ENCODE data around the gene PTPRD. TPM values are rescaled to one million over a fixed set of nuclear protein-coding genes. Genes with fewer than 3 reads are reported as not detected.

PTPRD gene
- total and polyA plus RNA-seq, 2 donors (not counting 1 experiment from before 2014, with no cell fraction given): 0.35 to 4.8 TPM

GRCh38 chr9:10447036-10447435, 165.8 kb downstream of the PTPRD start:
- TF ChIP-seq EZH2 (IDR thresholded peaks at IDR 0.05; ENCODE audit: low read length, missing control alignments): no peak
- TF ChIP-seq, protein P1, sequence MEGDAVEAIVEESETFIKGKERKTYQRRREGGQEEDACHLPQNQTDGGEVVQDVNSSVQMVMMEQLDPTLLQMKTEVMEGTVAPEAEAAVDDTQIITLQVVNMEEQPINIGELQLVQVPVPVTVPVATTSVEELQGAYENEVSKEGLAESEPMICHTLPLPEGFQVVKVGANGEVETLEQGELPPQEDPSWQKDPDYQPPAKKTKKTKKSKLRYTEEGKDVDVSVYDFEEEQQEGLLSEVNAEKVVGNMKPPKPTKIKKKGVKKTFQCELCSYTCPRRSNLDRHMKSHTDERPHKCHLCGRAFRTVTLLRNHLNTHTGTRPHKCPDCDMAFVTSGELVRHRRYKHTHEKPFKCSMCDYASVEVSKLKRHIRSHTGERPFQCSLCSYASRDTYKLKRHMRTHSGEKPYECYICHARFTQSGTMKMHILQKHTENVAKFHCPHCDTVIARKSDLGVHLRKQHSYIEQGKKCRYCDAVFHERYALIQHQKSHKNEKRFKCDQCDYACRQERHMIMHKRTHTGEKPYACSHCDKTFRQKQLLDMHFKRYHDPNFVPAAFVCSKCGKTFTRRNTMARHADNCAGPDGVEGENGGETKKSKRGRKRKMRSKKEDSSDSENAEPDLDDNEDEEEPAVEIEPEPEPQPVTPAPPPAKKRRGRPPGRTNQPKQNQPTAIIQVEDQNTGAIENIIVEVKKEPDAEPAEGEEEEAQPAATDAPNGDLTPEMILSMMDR (conservative IDR thresholded peaks at IDR 0.05 in 1 of 2, IDR thresholded peaks at IDR 0.05 in 1 of 2; ENCODE audit: low read depth in 1 of 2, low read length in 2 of 2): no peak
- Histone ChIP-seq H3K4me2 (ENCODE audit: extremely low read depth, insufficient read depth, low read length) (no peak overlapping the region), H4K20me1 (ENCODE audit: control insufficient read depth, extremely low read depth, insufficient read depth, low read length) (no peaks in the 10 kb centered on the region), H3K4me1 (ENCODE audit: control insufficient read depth, extremely low read depth, insufficient read depth, low read length) (no peaks in the 10 kb centered on the region), H3K9ac (ENCODE audit: insufficient read depth, low read length) (no peak overlapping the region), H3K79me2 (ENCODE audit: control insufficient read depth, insufficient read depth, low read length) (no peaks in the 10 kb centered on the region), H3K9me3 (ENCODE audit: control insufficient read depth, insufficient read depth, low read depth, low read length) (no peaks in the 10 kb centered on the region), H3K27ac (ENCODE audit: insufficient read depth, low read length) (no peak overlapping the region), H3K4me3 (replicated peaks in 1 of 4; ENCODE audit: control extremely low read depth in 1 of 4, insufficient read depth in 1 of 4, low read depth in 3 of 4, low read length in 4 of 4) (no peak overlapping the region), H2AFZ (ENCODE audit: low read length) (no peak overlapping the region), H3K27me3 (ENCODE audit: control insufficient read depth, insufficient read depth, low read length) (no peaks in the 10 kb centered on the region), H3K36me3 (ENCODE audit: control insufficient read depth, insufficient read depth, low read length) (no peaks in the 10 kb centered on the region)
- DNase-seq (ENCODE audit: low read depth in 2 of 2): no peak

- H2AFZ ChIP-seq (ENCODE audit: low read length): no peak overlapping the region
- no peak overlapping the region for H3K27ac ChIP-seq (ENCODE audit: insufficient read depth, low read length)
- no peak for DNase-seq (ENCODE audit: low read depth in 2 of 2)
- no peak overlapping the region for H3K4me2 ChIP-seq (ENCODE audit: extremely low read depth, insufficient read depth, low read length)
- H3K27me3 ChIP-seq (ENCODE audit: control insufficient read depth, insufficient read depth, low read length): no peaks in the 10 kb centered on the region
- no peaks in the 10 kb centered on the region for H3K36me3 ChIP-seq (ENCODE audit: control insufficient read depth, insufficient read depth, low read length)
- H3K9me3 ChIP-seq (ENCODE audit: control insufficient read depth, insufficient read depth, low read depth, low read length): no peaks in the 10 kb centered on the region
- TF ChIP-seq EZH2 (IDR thresholded peaks at IDR 0.05; ENCODE audit: low read length, missing control alignments): no peak
- TF ChIP-seq, protein P1 (conservative IDR thresholded peaks at IDR 0.05 in 1 of 2, IDR thresholded peaks at IDR 0.05 in 1 of 2; ENCODE audit: low read depth in 1 of 2, low read length in 2 of 2): no peak
- H4K20me1 ChIP-seq (ENCODE audit: control insufficient read depth, extremely low read depth, insufficient read depth, low read length): no peaks in the 10 kb centered on the region
- H3K79me2 ChIP-seq (ENCODE audit: control insufficient read depth, insufficient read depth, low read length): no peaks in the 10 kb centered on the region
- no peak overlapping the region for H3K9ac ChIP-seq (ENCODE audit: insufficient read depth, low read length)
- H3K4me3 ChIP-seq (replicated peaks in 1 of 4; ENCODE audit: control extremely low read depth in 1 of 4, insufficient read depth in 1 of 4, low read depth in 3 of 4, low read length in 4 of 4): no peak overlapping the region
- no peaks in the 10 kb centered on the region for H3K4me1 ChIP-seq (ENCODE audit: control insufficient read depth, extremely low read depth, insufficient read depth, low read length)
Observed at GRCh38 chr9:10443868-10444204, 169.0 kb downstream of the PTPRD start.

GRCh38 chr9:10443181-10443867, 169.5 kb downstream of the PTPRD start:
- Histone ChIP-seq H3K4me1 (ENCODE audit: control insufficient read depth, extremely low read depth, insufficient read depth, low read length) (no peaks in the 10 kb centered on the region), H3K36me3 (ENCODE audit: control insufficient read depth, insufficient read depth, low read length) (no peaks in the 10 kb centered on the region), H3K9ac (ENCODE audit: insufficient read depth, low read length) (no peak overlapping the region), H4K20me1 (ENCODE audit: control insufficient read depth, extremely low read depth, insufficient read depth, low read length) (no peaks in the 10 kb centered on the region), H3K27ac (ENCODE audit: insufficient read depth, low read length) (no peak overlapping the region), H3K4me2 (ENCODE audit: extremely low read depth, insufficient read depth, low read length) (no peak overlapping the region), H3K79me2 (ENCODE audit: control insufficient read depth, insufficient read depth, low read length) (no peaks in the 10 kb centered on the region), H3K9me3 (ENCODE audit: control insufficient read depth, insufficient read depth, low read depth, low read length) (no peaks in the 10 kb centered on the region), H3K27me3 (ENCODE audit: control insufficient read depth, insufficient read depth, low read length) (no peaks in the 10 kb centered on the region), H2AFZ (ENCODE audit: low read length) (no peak overlapping the region), H3K4me3 (replicated peaks in 1 of 4; ENCODE audit: control extremely low read depth in 1 of 4, insufficient read depth in 1 of 4, low read depth in 3 of 4, low read length in 4 of 4) (no peak overlapping the region)
- TF ChIP-seq, protein P1 (conservative IDR thresholded peaks at IDR 0.05 in 1 of 2, IDR thresholded peaks at IDR 0.05 in 1 of 2; ENCODE audit: low read depth in 1 of 2, low read length in 2 of 2): no peak
- no peak for TF ChIP-seq EZH2 (IDR thresholded peaks at IDR 0.05; ENCODE audit: low read length, missing control alignments)
- DNase-seq (ENCODE audit: low read depth in 2 of 2): no peak

All from fibroblast of lung (primary cell).